BLaER1 (cell line): ENCODE results near the gene CGGBP1.
"Not testable (repeated sequence)": the region's sequence is repeated elsewhere in the genome, so short reads cannot be mapped to it uniquely, and the experiment has no call there.

Experiments used
- H3K27ac ChIP-seq: shearing (Covaris generic); formaldehyde crosslinking; 2 replicates; pipeline ENCODE4 v1.8.1; 2022
- H3K27me3 ChIP-seq: shearing (Covaris generic); formaldehyde crosslinking; 2 replicates; pipeline ENCODE4 v1.8.1; 2022
- H3K36me3 ChIP-seq: shearing (Covaris generic); formaldehyde crosslinking; 2 replicates; pipeline ENCODE4 v1.8.1; 2022
- H3K4me1 ChIP-seq: shearing (Covaris generic); formaldehyde crosslinking; 2 replicates; pipeline ENCODE4 v1.8.1; 2022
- H3K4me2 ChIP-seq: shearing (Covaris generic); formaldehyde crosslinking; 2 replicates; pipeline ENCODE4 v1.8.1; 2022
- H3K4me3 ChIP-seq: shearing (Covaris generic); formaldehyde crosslinking; 2 replicates; pipeline ENCODE4 v1.8.1; 2022
- H3K9ac ChIP-seq: shearing (Covaris generic); formaldehyde crosslinking; 2 replicates; pipeline ENCODE4 v1.8.1; 2022
- H3K9me3 ChIP-seq: shearing (Covaris generic); formaldehyde crosslinking; 2 replicates; pipeline ENCODE4 v1.8.1; 2022
- H4K20me1 ChIP-seq: shearing (Covaris generic); formaldehyde crosslinking; 2 replicates; pipeline ENCODE4 v1.8.1; 2022
- Cebpa-rat ChIP-seq: shearing (Covaris generic); IDR thresholded peaks from 2 replicates; pipeline ENCODE4 v1.8.1; 2022

CGGBP1 gene

GRCh38 chr3:88019024-88019423 lies 39.8 kb downstream of the CGGBP1 start:
- H3K27me3 ChIP-seq: no peaks in the 10 kb centered on the region
- H3K27ac ChIP-seq: no peak overlapping the region
- no peaks in the 10 kb centered on the region for H4K20me1 ChIP-seq
- H3K9me3 ChIP-seq: peaks cover 6% of the 10 kb centered on the region; the same call in 1 of the 2 replicates
- H3K36me3 ChIP-seq: no peaks in the 10 kb centered on the region
- H3K9ac ChIP-seq: no peak overlapping the region
- TF ChIP-seq Cebpa-rat: no peak
- H3K4me1 ChIP-seq: no peaks in the 10 kb centered on the region
- no peak overlapping the region for H3K4me3 ChIP-seq
- no peak overlapping the region for H3K4me2 ChIP-seq

GRCh38 chr3:88015656-88016055 lies 43.1 kb downstream of the CGGBP1 start:
- not testable (repeated sequence) for H3K9ac ChIP-seq, H3K27me3 ChIP-seq, H3K4me3 ChIP-seq, H3K4me2 ChIP-seq, H3K36me3 ChIP-seq, H4K20me1 ChIP-seq, H3K4me1 ChIP-seq, H3K9me3 ChIP-seq, H3K27ac ChIP-seq

- H4K20me1 ChIP-seq: no peaks in the 10 kb centered on the region
- H3K36me3 ChIP-seq: no peaks in the 10 kb centered on the region
- no peak for TF ChIP-seq Cebpa-rat
- no peak overlapping the region for H3K4me3 ChIP-seq
- H3K9me3 ChIP-seq: peaks cover 6% of the 10 kb centered on the region; the same call in 1 of the 2 replicates
- H3K4me2 ChIP-seq: no peak overlapping the region
- no peaks in the 10 kb centered on the region for H3K27me3 ChIP-seq
- H3K27ac ChIP-seq: no peak overlapping the region
- no peak overlapping the region for H3K9ac ChIP-seq
- H3K4me1 ChIP-seq: no peaks in the 10 kb centered on the region
Measured at GRCh38 chr3:88013592-88013991, 45.2 kb downstream of the CGGBP1 start.

- Histone ChIP-seq H3K9me3 (peaks cover 2% of the 10 kb centered on the region; the same call in 1 of the 2 replicates), H3K4me3 (no peak overlapping the region)
- no peak for TF ChIP-seq Cebpa-rat
Measured at GRCh38 chr3:88010810-88011209, 48.0 kb downstream of the CGGBP1 start.

GRCh38 chr3:88009066-88009465 lies 49.7 kb downstream of the CGGBP1 start:
- Histone ChIP-seq H4K20me1 (no peaks in the 10 kb centered on the region), H3K9me3 (no peaks in the 10 kb centered on the region), H3K9ac (no peak overlapping the region), H3K27ac (no peak overlapping the region), H3K4me2 (no peak overlapping the region), H3K4me3 (no peak overlapping the region), H3K4me1 (no peaks in the 10 kb centered on the region), H3K36me3 (no peaks in the 10 kb centered on the region), H3K27me3 (no peaks in the 10 kb centered on the region)
- no peak for TF ChIP-seq Cebpa-rat

More at GRCh38 chr3:88010810-88011209, 48.0 kb downstream of the CGGBP1 start:
- no peak overlapping the region for H3K4me2 ChIP-seq
- no peaks in the 10 kb centered on the region for H3K36me3 ChIP-seq
- no peak overlapping the region for H3K27ac ChIP-seq
- no peaks in the 10 kb centered on the region for H3K4me1 ChIP-seq
- H3K9ac ChIP-seq: no peak overlapping the region
- no peaks in the 10 kb centered on the region for H3K27me3 ChIP-seq
- H4K20me1 ChIP-seq: no peaks in the 10 kb centered on the region

- H3K36me3 ChIP-seq: no peaks in the 10 kb centered on the region
- no peaks in the 10 kb centered on the region for H4K20me1 ChIP-seq
- H3K4me2 ChIP-seq: no peak overlapping the region
- no peak for TF ChIP-seq Cebpa-rat
- H3K27ac ChIP-seq: no peak overlapping the region
- no peaks in the 10 kb centered on the region for H3K27me3 ChIP-seq
- H3K4me3 ChIP-seq: no peak overlapping the region
- H3K9me3 ChIP-seq: no peaks in the 10 kb centered on the region
- H3K4me1 ChIP-seq: no peaks in the 10 kb centered on the region
- no peak overlapping the region for H3K9ac ChIP-seq
Measured at GRCh38 chr3:88005066-88005465, 53.7 kb downstream of the CGGBP1 start.

GRCh38 chr3:88003115-88003755 lies 55.6 kb downstream of the CGGBP1 start:
- Histone ChIP-seq H3K27ac (no peak overlapping the region), H3K4me2 (no peak overlapping the region), H3K9ac (no peak overlapping the region), H3K9me3 (no peaks in the 10 kb centered on the region), H3K36me3 (no peaks in the 10 kb centered on the region), H3K4me1 (no peaks in the 10 kb centered on the region), H4K20me1 (no peaks in the 10 kb centered on the region), H3K27me3 (no peaks in the 10 kb centered on the region), H3K4me3 (no peak overlapping the region)
- TF ChIP-seq Cebpa-rat: peak; percentile 20; the same call in 1 of the 2 replicates

- no peaks in the 10 kb centered on the region for H4K20me1 ChIP-seq
- no peak overlapping the region for H3K4me3 ChIP-seq
- no peak overlapping the region for H3K9ac ChIP-seq
- no peak overlapping the region for H3K27ac ChIP-seq
- H3K4me1 ChIP-seq: 0 out of 2 replicates have a peak, but pooled peaks cover under 1% of the 10 kb centered on the region
- no peaks in the 10 kb centered on the region for H3K27me3 ChIP-seq
- no peaks in the 10 kb centered on the region for H3K36me3 ChIP-seq
- no peak for TF ChIP-seq Cebpa-rat
- H3K9me3 ChIP-seq: no peaks in the 10 kb centered on the region
- no peak overlapping the region for H3K4me2 ChIP-seq
Measured at GRCh38 chr3:88002448-88002847, 56.4 kb downstream of the CGGBP1 start.
